GM23338 (cell line): ENCODE data around the gene SH2D4B.

Experiments
- CREB1 ChIP-seq: fragments of 250-450 bp; sonication (Bioruptor Pico); IDR thresholded peaks from 2 replicates; pipeline ENCODE4 v1.5.0; 2020; ENCODE audit warnings: low read depth, mild to moderate bottlenecking, moderate library complexity
- EZH2 ChIP-seq: fragments of 200-600 bp; sonication (generic); IDR thresholded peaks from one replicate; pipeline ENCODE4 v1.8.0; 2017; ENCODE audit warnings: antibody characterized with exemption, mild to moderate bottlenecking, low read depth; ENCODE audit not compliant: unreplicated experiment
- POLR2AphosphoS5 ChIP-seq: IDR thresholded peaks from 2 replicates; pipeline ENCODE4 v1.6.1; 2016; ENCODE audit warnings: antibody characterized with exemption, low read depth
- STAT1 ChIP-seq: IDR thresholded peaks from one replicate; pipeline ENCODE4 v1.6.1; 2016; ENCODE audit warnings: antibody characterized with exemption; ENCODE audit not compliant: unreplicated experiment
- TF ChIP-seq, protein P1 (sequence below), 2 experiments: fragments of 200-600 bp in 1 of 2; sonication (generic) in 1 of 2; conservative IDR thresholded peaks; 2 replicates each; pipeline versions ENCODE4 v1.5.1 to v1.6.1; 2016 to 2017; ENCODE audit warnings: antibody characterized with exemption in 2 of 2, low read depth in 2 of 2, mild to moderate bottlenecking in 2 of 2, moderate library complexity in 1 of 2

DNA sequence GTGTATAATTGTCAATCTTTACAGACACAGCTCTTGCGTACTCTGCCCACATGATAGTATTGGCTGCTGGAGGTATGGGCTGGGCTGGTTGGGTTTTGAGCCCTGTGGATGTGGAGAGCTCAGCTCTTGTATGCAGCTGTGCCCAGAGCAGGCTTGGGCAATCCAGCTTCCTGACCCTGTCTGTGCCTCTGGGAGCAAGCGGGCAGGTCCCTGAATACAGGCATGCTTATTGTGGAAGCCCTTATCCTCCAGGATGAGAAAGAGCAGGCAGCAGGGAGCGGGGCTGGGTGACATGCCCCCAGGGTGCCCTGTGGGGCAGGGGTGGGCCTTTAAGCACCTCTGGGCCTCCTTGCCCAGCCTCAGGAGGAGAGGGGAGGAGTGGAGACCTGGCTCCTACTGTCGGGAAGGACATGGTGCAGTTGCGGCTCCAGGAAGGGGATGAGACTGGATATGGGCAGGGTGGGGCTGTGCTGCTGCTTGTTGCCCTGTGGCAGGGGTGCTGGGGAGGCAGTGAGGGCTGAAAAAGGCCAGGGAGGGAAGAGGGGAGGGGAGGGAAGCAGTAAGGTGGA lies 32.7 kb upstream of the SH2D4B start:
- TF ChIP-seq, protein P1, sequence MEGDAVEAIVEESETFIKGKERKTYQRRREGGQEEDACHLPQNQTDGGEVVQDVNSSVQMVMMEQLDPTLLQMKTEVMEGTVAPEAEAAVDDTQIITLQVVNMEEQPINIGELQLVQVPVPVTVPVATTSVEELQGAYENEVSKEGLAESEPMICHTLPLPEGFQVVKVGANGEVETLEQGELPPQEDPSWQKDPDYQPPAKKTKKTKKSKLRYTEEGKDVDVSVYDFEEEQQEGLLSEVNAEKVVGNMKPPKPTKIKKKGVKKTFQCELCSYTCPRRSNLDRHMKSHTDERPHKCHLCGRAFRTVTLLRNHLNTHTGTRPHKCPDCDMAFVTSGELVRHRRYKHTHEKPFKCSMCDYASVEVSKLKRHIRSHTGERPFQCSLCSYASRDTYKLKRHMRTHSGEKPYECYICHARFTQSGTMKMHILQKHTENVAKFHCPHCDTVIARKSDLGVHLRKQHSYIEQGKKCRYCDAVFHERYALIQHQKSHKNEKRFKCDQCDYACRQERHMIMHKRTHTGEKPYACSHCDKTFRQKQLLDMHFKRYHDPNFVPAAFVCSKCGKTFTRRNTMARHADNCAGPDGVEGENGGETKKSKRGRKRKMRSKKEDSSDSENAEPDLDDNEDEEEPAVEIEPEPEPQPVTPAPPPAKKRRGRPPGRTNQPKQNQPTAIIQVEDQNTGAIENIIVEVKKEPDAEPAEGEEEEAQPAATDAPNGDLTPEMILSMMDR (conservative IDR thresholded peaks at IDR 0.05; ENCODE audit: low read depth in 2 of 2): no peak
- no peak for TF ChIP-seq EZH2
- no peak for TF ChIP-seq CREB1
- no peak for TF ChIP-seq STAT1
- TF ChIP-seq POLR2AphosphoS5: no peak
